Stimulated activated CD8-positive, alpha-beta memory T cell treated with anti-CD3 and anti-CD28 coated beads, Interleukin-15, amount 100 ng/mL, for 4 hours (primary cell): ENCODE measurements around the gene TNFAIP3.
"Not testable (repeated sequence)": the region's sequence is repeated elsewhere in the genome, so short reads cannot be mapped to it uniquely, and the experiment has no call there.

Source experiments
- DNase-seq, 2 donors: peaks; one replicate each; pipeline ENCODE4 v3.0.0-alpha.2; 2020; ENCODE audit warnings: low read depth in 2 of 2

Gene TNFAIP3

GRCh38 chr6:137844773-137845172, 22.3 kb upstream of the TNFAIP3 start:
- not testable (repeated sequence) for DNase-seq

- no peak for DNase-seq
Measured at GRCh38 chr6:137845460-137845859, 21.6 kb upstream of the TNFAIP3 start.

GRCh38 chr6:137846274-137846673, 20.8 kb upstream of the TNFAIP3 start:
- no peak for DNase-seq

- no peak for DNase-seq
Measured at GRCh38 chr6:137846772-137847313, 20.2 kb upstream of the TNFAIP3 start.

- no peak for DNase-seq
Measured at GRCh38 chr6:137847748-137848147, 19.3 kb upstream of the TNFAIP3 start.

GRCh38 chr6:137848672-137849071, 18.4 kb upstream of the TNFAIP3 start:
- DNase-seq = no peak

- DNase-seq = no peak
Measured at GRCh38 chr6:137849181-137849980, 17.7 kb upstream of the TNFAIP3 start.

- no peak for DNase-seq
Measured at GRCh38 chr6:137849981-137850714, 16.9 kb upstream of the TNFAIP3 start.

- no peak for DNase-seq
Measured at GRCh38 chr6:137850816-137851602, 16.1 kb upstream of the TNFAIP3 start.

- DNase-seq = no peak
Measured at GRCh38 chr6:137851669-137852068, 15.4 kb upstream of the TNFAIP3 start.

GRCh38 chr6:137852346-137852745, 14.7 kb upstream of the TNFAIP3 start:
- no peak for DNase-seq

- no peak for DNase-seq
Measured at GRCh38 chr6:137852811-137853210, 14.2 kb upstream of the TNFAIP3 start.

GRCh38 chr6:137853569-137854213, 13.4 kb upstream of the TNFAIP3 start:
- no peak for DNase-seq

- no peak for DNase-seq
Measured at GRCh38 chr6:137856138-137856898, 10.7 kb upstream of the TNFAIP3 start.

- no peak for DNase-seq
Measured at GRCh38 chr6:137859025-137859424, 8.0 kb upstream of the TNFAIP3 start.

- DNase-seq = no peak
Measured at GRCh38 chr6:137860394-137861005, 6.6 kb upstream of the TNFAIP3 start.

- no peak for DNase-seq
Measured at GRCh38 chr6:137861550-137862337, 5.3 kb upstream of the TNFAIP3 start.

GRCh38 chr6:137862419-137863090, 4.5 kb upstream of the TNFAIP3 start:
- no peak for DNase-seq
